Dermis microvascular lymphatic vessel endothelial cell (primary cell): ENCODE results near the gene SLC22A31. TPM values are rescaled to one million over a fixed set of nuclear protein-coding genes. Genes with fewer than 3 reads are reported as not detected.
A peak's percentile ranks its signal among the peaks of the same experiment; 100 is the strongest.
"Not testable (repeated sequence)": the region's sequence is repeated elsewhere in the genome, so short reads cannot be mapped to it uniquely, and the experiment has no call there.

Experiments used
- DNase-seq, 2 donors: peaks; one replicate each; pipeline versions ENCODE4 v3.0.0 to v3.0.0-alpha.2; 2010; ENCODE audit warnings: low read depth in 2 of 2
- total RNA-seq: library from RNA; depleted of rRNA; stranded (reverse); fragments of >200 nt; gene quantifications from 2 replicates; pipeline ENCODE4 v1.2.1, GENCODE V29; 2014

SLC22A31 gene
- total RNA-seq, 1 donor from 2014 or later, result under 0.01 TPM

DNA sequence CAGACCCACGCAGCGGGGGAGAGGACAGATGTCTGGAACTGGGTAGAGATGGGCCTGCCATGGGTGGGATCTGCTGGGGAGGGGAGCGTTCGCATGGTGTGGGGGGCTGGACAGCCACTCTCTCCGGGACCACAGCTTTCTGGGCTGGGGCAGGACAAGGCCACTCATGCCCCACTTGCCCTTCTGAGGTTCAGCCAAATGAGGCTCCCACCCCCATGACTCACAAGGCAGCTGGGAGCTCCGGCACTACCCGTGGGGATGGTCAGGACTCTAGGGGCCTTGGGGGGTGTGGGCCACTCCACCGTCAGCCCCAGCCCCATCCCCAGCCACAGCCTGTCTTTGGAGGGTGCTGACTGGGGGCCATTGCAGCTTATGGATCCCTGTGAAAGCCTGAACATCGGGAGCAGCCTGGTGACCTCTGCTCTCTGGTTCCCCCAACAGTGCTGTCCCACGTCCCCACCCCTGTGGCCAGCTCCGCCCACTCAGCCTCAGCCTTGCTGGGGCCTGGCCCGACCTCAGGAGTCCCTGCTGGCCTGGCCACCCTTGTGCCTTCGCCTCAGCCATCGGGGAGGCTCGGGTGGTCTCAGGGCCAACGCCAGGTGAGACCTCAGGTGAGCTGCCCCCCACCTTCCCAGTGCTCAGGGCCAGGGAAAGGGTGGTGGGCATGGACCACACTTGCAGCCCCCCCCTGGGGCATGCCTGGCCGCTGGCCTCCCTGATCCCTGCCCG is 33.5 kb downstream of the SLC22A31 start:
- DNase-seq, result no peak

DNA sequence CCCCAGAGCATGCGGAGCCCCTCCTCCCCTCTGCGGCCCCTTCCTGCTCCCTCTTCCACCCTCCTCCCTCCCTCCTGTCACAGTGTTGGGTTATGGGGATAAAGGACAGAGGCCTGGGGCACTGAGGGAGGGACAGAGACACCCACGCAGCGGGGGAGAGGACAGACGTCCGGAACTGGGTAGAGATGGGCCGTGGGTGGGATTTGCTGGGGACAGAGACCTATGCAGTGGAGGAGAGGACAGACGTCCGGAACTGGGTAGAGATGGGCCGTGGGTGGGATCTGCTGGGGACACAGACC is 34.7 kb downstream of the SLC22A31 start:
- DNase-seq, result not testable (repeated sequence)

DNA sequence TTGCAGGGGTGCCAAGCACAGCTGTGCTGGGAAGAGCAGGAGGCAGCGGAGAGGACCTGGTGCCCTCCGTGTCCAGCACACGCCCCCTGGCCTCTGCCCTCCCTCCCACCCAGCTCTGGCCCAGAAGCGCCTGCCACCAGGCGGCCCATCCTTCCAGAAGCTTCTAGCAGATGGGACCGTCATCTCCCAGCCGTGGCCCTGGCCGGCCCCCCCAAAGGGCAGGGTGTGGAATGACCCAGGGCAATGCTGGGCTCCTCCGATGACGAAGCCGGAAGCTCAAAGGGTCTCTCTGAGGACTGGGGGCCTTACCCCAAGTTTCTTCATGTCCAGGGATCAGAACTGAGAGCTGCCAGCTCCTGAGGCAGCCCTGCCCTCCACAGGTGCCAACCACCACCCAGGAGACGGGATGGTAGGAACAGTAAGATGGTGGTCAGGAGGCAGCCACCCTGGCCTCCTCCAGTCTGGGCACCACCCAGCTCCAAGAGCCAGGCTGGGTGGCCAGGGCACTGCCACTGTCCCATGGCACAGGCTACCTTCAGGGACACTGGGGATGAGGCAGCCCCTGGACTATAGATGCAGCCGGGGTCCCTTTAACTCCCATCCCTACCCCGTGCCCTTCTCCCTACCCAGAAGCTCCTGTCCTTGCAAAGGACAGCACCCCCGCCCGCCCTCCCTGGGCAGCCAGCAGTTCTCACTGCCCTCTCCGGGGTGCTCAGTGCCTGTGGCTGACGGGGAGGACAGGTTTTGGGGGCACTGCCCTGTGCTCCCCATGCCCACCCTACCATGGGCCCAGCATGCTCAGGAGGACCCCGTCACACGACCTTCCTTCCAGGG is 35.3 kb downstream of the SLC22A31 start:
- DNase-seq, result no peak

DNA sequence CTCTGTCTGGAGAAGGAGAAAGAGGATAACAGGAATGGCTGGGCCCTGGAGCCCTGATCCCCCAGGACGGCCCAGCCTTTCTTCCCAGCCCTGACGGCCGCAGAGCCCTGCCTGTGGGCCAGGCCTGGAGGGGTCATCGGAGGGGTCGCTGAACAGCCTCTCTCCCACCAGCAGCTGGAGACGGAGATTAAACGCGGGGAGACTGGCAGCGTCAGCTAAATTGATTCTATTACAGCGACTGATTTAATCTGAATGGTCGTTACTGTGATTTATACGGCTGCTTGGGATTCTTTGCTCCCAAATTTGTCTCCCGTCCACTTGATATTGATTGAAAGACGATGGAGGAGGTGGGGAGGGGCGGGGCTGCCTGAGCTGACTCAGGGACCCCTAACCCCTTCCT is 35.9 kb downstream of the SLC22A31 start:
- DNase-seq, result no peak

DNA sequence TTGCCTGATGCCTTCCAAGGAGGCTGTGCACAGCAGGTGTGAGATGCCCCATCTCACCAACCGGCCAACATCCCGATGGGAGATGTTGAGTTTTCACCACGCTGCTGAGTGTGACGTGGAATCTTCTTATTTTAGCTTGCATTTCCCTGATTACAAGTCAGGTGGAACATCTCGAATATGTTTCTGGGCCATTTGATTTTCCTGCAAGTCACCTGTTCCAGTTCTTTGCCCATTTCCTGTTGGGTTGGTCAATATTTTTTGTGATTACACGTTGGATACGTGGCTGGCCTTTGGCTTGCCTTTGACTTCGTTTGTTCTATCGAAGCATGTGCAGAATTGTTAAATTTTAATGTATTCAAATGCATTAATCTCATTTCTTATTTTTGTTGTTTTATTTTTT is 37.0 kb downstream of the SLC22A31 start:
- DNase-seq, result no peak

DNA sequence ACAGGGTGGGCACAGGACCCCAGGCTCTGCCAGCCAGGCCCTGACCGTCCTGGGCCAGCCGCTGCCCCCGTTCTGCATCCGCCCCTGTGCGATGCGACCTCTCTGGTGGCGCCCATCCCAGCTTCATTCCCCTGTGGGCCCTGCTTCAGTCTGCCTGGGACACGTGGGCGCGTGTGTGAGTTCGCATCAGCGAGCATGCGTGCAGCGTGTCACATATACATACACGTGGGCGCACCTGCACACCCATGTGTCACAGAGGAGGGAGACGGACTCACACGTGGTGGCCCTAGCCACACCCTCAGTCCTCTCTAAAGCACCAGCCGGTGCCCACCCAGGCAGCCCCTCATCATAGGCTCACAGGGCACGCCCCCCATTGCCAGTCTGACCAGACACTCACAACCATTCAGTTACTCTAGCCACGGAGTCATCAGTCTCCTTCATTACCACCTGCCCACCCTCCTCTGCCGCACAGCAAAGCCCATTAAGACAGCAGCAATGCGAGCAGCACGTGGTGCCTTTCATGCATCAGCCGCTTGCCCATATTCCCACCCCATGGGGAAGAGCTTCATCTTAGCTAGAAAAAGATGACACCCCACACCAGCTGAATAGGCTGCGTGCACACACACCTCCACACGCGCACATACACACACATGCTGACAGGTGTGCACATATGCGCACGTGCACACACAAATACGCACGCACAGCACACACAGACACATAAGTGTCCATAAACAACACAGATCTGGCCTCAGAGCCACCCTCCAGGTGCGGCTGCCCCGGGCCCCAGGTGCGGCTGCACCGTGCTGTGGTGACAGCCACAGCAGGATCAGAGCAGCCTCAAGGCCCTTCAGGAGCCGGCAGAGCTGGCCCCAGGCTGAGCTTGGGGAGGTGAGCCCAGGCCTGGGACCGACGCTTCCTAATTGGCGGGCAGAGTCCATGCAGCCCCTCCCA is 38.3 kb downstream of the SLC22A31 start:
- no peak for DNase-seq

DNA sequence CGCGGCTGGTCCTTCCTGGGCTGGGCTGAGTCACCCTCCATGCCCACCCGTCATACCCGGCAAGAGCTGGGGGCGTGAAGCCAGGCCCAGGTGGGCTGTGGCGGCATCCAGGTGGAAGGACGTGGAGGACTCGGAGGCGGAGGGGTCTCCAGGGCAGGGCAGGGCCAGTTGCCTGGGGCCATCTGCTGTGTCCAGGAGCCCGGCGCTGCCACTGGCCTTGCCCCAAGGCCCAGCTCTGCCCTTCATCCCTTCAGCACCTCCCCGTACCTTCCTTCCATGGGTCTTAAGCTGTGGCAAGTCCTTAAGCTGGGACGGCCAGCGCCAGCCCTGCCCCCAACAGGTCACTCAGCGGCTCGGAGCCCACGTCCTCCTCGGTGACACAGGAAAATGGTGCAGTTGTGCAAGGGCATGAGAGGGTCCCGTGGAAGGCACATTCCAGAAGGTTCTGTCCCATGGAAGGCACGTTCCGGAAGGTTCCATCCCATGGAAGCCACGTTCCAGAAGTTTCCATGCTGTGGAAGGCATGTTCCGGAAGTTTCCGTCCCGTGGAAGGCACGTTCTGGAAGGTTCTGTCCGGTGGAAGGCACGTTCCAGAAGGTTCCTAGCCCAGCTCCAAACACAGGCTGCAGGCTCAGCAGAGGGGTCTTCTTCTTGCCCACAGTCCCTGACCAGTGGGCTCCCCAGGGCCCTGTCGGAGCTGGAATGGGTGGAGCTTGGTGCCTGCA is 39.2 kb downstream of the SLC22A31 start:
- no peak for DNase-seq

DNA sequence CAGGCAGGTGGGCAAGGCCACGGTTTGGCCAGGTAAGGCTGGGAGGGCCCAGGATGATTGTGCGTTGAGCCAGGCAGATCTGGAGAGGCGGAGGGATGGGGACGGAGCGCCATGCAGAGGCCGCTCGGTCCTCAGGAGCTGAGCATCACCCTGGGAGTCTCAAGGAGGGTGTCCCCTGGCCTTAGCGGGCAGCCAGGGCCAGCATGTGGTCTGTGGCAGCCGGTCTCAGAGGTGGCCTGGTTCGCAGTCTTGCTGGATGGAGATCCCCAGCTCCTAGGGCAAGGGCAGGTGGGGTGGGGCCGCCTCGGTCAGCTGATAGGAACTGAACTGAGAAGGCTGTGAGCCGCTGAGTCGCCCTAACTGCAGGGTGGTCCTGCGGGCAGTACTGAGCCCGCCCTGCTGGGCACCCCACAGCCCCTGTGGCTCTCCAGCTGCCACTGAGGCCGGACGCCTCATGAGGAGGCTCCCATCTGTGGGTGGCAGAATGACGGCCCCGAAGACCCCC is 40.4 kb downstream of the SLC22A31 start:
- DNase-seq, result no peak

DNA sequence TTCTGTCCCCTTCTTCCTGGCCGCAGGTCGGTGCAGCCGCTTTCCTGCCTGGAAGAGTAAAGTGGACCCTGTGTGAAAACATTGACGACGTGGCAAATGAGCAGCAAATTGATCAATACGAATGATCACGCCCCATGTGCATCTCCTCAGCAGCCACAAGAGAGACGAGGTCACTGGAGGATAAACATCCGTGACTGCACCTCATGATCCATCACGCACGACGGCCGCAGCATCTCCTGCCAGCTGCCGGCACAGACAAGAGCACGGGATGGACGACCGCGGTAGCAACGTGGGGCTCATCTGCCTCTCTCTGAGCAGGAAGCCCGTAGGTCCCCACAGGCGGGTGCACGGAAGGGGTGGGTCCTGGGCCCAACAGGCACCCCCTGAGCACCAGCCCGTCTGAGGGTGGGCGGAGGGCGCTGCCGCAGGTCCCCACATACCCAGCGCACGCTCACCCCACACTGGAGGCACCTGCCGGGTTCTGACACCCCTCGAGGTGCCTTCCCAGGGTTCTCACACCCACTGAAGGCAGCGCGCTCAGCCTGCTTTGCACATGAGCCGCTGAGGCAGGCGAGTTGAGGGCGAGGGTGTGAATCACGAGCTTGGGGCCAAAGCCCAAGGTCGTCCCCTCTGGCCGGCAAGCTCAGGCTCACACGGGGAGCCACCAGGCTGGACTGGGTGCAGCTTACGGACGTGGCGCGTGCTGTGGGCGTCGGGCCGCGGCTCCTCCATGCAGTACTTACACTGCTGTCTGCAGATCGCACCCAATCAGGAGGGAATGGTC is 41.1 kb downstream of the SLC22A31 start:
- DNase-seq, result no peak

DNA sequence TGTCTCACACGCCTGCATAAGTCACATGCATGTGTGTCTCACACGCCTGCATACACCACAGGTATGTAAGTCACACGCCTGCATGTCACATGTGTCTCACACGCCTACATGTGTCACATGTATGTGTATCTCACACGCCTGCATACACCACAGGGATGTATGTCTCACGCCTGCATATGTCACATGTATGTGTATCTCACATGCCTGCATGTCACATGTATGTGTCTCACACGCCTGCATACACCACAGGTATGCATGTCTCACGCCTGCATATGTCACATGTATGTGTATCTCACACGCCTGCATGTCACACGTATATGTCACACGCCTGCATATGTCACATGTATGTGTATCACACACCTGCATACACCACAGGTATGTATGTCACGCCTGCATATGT is 42.6 kb downstream of the SLC22A31 start:
- no peak for DNase-seq

DNA sequence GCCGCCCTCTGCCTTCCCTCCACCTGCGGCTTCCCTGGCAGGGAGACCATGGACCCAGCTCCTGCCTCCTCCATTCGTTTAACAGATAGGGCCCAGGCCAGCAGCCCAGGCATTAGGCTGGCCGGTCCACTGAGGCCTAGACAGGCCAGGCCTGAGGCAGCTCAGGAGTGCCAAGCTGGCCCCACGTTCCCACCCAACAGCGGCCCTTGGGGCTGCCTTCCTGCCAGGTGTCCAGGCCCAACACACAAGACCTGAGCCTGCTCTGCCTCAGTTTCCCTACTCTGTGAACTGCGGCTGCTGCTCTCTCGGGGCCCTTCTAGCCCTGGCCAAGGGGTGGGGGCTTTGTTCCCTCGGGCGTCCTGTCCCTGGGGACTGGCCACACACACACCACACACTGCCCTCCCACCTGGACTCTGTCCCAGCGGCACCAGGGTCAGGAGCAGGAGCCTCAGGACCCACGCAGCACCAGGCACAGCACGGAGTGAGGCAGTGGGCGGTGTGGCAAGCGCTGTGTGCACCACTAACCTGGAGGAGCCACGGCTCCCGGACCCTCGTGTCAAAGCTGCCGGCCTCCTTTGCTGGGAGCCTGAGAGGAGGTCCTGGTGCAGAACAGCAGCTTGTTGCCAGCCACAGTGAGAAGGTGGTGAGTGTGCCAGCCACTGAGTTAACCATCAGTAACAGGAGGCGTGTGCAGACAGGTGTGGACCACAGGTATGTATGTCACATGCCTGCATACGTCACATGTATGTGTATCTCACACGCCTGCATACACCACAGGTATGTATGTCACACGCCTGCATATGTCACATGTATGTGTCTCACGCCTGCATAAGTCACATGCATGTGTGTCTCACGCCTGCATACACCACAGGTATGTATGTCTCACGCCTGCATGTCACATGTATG is 43.3 kb downstream of the SLC22A31 start:
- DNase-seq, result no peak

DNA sequence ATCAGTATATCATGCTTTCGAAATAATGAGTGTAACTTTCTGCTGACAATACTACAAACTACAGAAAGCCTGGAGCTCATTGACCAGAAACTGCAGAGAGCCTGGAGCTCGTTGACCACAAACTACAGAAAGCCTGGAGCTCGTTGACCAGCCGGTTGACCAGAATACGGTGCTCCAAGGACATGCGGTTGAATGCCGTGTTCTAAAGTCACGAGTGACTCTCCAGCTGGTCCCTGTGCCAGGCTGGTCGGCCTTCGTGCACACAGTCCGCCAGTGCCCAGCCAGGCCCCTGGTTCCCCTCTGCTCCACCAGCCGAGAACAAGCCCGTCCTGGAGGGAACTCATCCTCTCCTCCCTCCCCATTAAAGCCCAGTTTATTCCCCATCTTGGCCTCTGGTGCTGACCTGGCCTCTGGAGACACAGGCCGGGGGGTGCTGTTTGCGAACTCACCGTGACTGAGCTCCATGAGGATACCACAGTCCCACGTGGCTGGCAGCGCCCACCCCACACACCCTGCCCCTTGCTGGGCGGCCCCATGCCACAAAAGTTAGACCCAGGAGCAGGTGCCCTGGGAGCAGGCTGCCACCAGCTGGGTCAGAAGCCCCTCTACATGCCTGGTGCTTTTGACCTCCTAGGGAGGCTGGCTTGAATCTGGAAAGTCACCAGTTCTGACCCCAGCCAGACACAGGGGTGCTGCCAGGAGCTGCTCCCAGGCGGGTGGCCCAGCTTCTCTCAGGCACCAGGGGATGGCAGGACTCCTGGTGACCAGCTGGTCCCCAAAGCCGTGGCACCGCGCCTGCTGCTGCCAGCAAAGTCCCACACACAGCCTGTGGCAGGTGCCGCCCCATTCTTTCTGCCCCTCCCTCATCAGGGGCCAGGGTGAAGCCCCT is 44.2 kb downstream of the SLC22A31 start:
- DNase-seq, result no peak

DNA sequence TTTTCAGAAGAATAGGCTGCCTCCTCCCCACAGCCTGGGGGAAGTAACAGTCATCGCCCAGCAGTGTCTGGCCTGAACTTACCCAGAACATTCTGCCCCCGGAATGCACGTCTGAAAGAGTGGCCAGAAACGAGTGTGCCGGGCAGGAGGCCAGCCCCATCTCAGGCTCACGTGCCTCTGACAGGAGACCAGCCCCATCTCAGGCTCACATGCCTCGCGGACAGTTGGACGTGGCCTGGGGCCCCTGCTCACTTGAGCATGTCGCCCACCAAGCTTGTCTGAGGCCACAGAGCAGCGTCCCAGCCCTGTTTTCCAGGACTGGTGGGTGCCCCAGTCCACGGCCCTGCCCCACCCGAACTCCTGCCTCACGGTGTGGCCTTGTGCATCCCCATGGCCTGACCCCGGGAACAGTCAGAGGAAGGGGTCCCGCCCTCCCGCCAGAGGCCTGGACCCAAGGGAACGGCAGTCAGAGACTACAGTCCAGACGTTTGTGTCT is 45.1 kb downstream of the SLC22A31 start:
- DNase-seq, result peak; percentile 30 to 67

DNA sequence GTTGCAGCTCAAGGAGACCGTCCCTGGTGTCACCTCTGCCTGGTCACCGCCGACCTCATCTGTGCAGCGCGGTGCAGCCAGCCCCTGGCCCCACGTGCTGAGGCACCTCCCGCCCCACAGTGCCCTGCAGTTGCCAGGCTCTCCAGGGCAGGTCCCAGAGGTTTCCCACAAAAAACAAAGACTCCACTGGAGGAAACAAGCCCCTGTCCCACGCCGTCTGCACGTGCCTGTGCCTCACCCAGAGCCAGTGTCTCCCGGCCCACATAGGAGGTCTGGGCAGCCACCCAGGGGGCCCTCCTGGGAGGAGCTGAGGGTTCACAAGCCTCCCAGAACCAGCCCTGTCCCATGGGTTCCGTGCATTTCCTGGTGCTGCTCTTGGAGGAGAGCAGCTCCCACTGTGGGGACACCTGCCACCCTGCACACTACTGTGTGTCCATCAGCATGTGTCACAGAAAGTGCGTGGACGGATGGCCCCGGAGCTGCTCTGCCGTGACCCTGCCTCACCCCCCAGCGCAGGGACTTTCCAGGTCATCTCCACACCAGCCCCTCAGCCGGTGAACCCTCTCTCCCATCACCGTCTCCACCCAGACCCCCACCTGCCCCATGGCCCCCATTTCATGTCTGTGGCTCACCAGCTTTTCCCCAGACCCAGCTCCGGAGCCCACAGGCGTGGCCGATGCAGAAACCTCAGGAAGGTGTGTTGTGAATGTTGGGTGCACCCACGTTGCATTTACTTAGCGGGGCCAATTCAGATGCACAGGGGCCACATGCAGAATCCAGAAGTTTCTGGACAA is 45.8 kb downstream of the SLC22A31 start:
- no peak for DNase-seq

DNA sequence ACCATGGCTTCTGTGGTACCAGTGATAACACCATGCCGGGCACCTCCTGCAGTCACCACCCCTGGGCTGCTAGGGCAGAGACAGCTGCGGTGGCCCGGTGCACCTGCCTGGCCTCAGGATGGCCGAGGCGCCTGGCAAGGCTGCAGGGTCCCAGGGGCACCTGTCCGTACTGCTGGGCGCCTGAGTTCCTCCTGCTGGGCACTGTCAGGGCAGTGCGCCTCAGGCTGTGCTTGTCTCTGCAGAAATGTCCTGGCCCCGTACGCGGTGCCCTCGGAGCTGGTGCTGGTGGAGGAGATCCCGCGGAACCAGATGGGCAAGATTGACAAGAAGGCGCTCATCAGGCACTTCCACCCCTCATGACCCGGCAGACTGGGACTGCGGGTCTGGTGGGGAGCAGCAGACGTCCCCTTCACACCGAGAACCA is 46.5 kb downstream of the SLC22A31 start:
- no peak for DNase-seq

DNA sequence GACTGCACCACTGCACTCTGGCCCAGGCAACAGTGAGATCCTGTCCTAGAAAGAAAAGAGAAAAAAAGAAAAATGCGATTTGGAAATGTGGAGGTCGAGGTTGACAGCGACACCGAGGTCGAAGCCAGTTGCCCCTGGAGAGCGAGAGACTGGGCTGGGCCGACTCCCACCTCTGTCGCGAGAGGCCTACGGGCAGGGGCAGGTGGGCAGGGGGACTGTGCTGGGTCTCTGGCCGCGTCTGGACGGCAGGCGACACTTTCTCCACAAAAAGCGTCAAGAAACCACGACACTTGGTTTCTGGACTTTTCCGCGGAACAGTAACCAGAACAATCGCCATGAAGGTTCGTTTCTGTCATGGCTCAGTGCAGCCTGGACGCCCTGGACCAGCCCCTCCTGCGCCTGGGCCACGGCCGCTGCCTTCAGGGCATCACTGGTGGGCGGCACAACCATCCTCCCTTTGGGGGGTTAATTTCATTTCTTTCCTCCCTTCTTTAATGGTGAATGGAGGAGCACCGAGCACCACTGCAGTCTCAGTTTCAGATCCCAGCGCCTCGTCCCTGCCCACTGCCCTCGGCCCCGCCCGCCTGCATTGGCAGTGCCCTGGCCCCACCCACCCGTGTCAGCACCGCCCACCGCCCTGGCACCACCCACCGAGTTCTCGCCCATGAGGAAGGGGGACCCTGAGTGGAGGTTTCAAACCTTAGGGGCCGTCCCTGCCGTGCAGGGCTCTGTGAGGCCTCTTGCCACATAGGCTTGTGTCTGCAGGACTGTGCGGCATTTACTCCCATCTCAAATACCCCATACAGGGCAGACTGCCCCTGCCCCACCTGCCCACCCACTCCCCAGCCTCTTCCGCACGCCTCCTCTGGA is 47.3 kb downstream of the SLC22A31 start:
- no peak for DNase-seq
